Caco-2 (cell line): ENCODE data around the gene CHRNB2. TPM values are rescaled to one million over a fixed set of nuclear protein-coding genes. Genes with fewer than 3 reads are reported as not detected.

ENCODE experiments used
- BruUV-seq: library from RNA; stranded (reverse); fragments of 400-500 nt; replicated peaks from 2 replicates; lab custom pipeline; 2021; lab: Mats Ljungman, UMichigan
- CTCF ChIA-PET: fragments of 300-600 bp; sonication (Branson Sonifier 250); formaldehyde crosslinking; loops from one replicate; lab custom pipeline; 2022; ENCODE audit warnings: antibody characterized with exemption; lab: Charles Lee
- POLR2A ChIA-PET: fragments of 300-600 bp; sonication (Branson Sonifier 250); formaldehyde crosslinking; loops from one replicate; lab custom pipeline; 2022; ENCODE audit warnings: antibody characterized with exemption; lab: Charles Lee
- DNase-seq, 2 experiments: peaks; one replicate each; pipeline versions ENCODE4 v3.0.0 to v3.0.0-alpha.2; 2020 to 2022
- H3K27me3 ChIP-seq: replicated peaks from 2 replicates; pipeline ENCODE4 v1.6.0; 2011; ENCODE audit warnings: low read length; ENCODE audit not compliant: control insufficient read depth, insufficient read depth
- H3K36me3 ChIP-seq: 2 replicates; pipeline ENCODE4 v1.5.1; 2011; ENCODE audit warnings: low read length; ENCODE audit not compliant: control insufficient read depth, insufficient read depth
- H3K4me1 ChIP-seq: fragments of 250-450 bp; sonication (Bioruptor Pico); 2 replicates; pipeline ENCODE4 v1.5.1; 2020; ENCODE audit warnings: mild to moderate bottlenecking
- H3K4me3 ChIP-seq: 2 replicates; pipeline ENCODE4 v1.5.1; 2011; ENCODE audit warnings: low read depth, mild to moderate bottlenecking, control low read depth, low read length
- H3K9me3 ChIP-seq: fragments of 250-450 bp; sonication (Bioruptor Pico); 2 replicates; pipeline ENCODE4 v1.5.1; 2020; ENCODE audit warnings: mild to moderate bottlenecking, moderate library complexity
- H3K27ac Mint-ChIP-seq: one replicate; pipeline ENCODE4 v1.8.0; 2022; ENCODE audit warnings: mixed read lengths; ENCODE audit not compliant: unreplicated experiment
- H3K27me3 Mint-ChIP-seq: one replicate; pipeline ENCODE4 v1.8.0; 2022; ENCODE audit warnings: mixed read lengths; ENCODE audit not compliant: insufficient read depth, unreplicated experiment
- H3K36me3 Mint-ChIP-seq: one replicate; pipeline ENCODE4 v1.8.0; 2022; ENCODE audit warnings: mild to moderate bottlenecking, mixed read lengths; ENCODE audit not compliant: insufficient read depth, unreplicated experiment
- H3K4me1 Mint-ChIP-seq: one replicate; pipeline ENCODE4 v1.8.0; 2022; ENCODE audit warnings: low read depth, mixed read lengths; ENCODE audit not compliant: unreplicated experiment
- H3K4me3 Mint-ChIP-seq: one replicate; pipeline ENCODE4 v1.8.0; 2022; ENCODE audit warnings: mild to moderate bottlenecking, moderate library complexity, mixed read lengths; ENCODE audit not compliant: unreplicated experiment
- H3K9me3 Mint-ChIP-seq: one replicate; pipeline ENCODE4 v1.8.0; 2022; ENCODE audit warnings: mixed read lengths; ENCODE audit not compliant: unreplicated experiment
- intact Hi-C: fragments of 100-400 bp; cut with micrococcal nuclease; formaldehyde crosslinking; loops from one replicate; pipeline ENCODE4 v1.10.0; 2022; ENCODE audit not compliant: unreplicated experiment
- total RNA-seq: library from RNA; stranded (reverse); gene quantifications from 2 replicates; pipeline ENCODE4 v1.2.3, GENCODE V29; 2022
- TF ChIP-seq, protein P1 (sequence below), 2 experiments: fragments of 200-600 bp in 1 of 2; IDR thresholded peaks; 1 replicate in 1 of 2; 2 replicates in 1 of 2; pipeline versions ENCODE4 v1.5.1 to v1.8.0; 2011 to 2022; ENCODE audit warnings: antibody characterized with exemption in 1 of 2, control low read depth in 1 of 2, inconsistent platforms in 1 of 2, low read depth in 1 of 2, low read length in 1 of 2, mild to moderate bottlenecking in 1 of 2, moderate library complexity in 1 of 2; ENCODE audit not compliant: insufficient read depth in 1 of 2, severe bottlenecking in 1 of 2, unreplicated experiment in 1 of 2

The CHRNB2 gene
- total RNA-seq, 1 experiment from 2014 or later, result 0.09 TPM

DNA sequence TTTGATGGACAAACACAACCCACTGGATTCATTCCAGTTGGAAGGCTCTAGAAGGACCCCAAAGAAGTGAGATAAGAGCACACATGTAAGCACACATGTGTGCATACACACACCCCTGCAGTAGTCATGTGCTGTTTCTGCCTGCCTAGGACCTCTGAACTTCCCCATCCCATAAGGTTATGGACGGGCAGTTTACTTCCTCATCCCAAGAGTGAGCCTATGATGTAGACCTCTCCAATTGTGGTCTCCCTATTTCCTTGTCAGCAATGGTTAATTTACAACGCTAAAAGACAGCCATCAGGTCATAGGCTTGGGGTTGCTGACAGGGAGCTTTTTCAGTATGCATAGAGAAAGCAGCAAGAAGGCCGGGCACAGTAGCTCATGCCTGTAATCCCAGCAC is 55.8 kb downstream of the CHRNB2 start:
- intact Hi-C loops, result no loop called here
- TF ChIP-seq, protein P1, sequence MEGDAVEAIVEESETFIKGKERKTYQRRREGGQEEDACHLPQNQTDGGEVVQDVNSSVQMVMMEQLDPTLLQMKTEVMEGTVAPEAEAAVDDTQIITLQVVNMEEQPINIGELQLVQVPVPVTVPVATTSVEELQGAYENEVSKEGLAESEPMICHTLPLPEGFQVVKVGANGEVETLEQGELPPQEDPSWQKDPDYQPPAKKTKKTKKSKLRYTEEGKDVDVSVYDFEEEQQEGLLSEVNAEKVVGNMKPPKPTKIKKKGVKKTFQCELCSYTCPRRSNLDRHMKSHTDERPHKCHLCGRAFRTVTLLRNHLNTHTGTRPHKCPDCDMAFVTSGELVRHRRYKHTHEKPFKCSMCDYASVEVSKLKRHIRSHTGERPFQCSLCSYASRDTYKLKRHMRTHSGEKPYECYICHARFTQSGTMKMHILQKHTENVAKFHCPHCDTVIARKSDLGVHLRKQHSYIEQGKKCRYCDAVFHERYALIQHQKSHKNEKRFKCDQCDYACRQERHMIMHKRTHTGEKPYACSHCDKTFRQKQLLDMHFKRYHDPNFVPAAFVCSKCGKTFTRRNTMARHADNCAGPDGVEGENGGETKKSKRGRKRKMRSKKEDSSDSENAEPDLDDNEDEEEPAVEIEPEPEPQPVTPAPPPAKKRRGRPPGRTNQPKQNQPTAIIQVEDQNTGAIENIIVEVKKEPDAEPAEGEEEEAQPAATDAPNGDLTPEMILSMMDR (IDR thresholded peaks at IDR 0.05; ENCODE audit: insufficient read depth in 1 of 2, low read depth in 1 of 2, low read length in 1 of 2, severe bottlenecking in 1 of 2, unreplicated experiment in 1 of 2), result no peak
- ChIA-PET POLR2A (no interaction called here), CTCF (no interaction called here)
- BruUV-seq, result no TSS peak
- Histone ChIP-seq H3K4me1 (peaks cover 11% of the 10 kb centered on the region; the same call in 1 of the 2 replicates), H3K36me3 (0 out of 2 replicates have a peak, but pooled peaks cover 1% of the 10 kb centered on the region), H3K27me3 (no peaks in the 10 kb centered on the region), H3K4me3 (no peak overlapping the region), H3K9me3 (no peaks in the 10 kb centered on the region)
- Mint-ChIP-seq H3K4me3 (no peak overlapping the region), H3K27ac (no peak overlapping the region), H3K27me3 (no peaks in the 10 kb centered on the region), H3K9me3 (no peaks in the 10 kb centered on the region), H3K4me1 (peaks cover 12% of the 10 kb centered on the region), H3K36me3 (peaks cover 11% of the 10 kb centered on the region)
- no peak for DNase-seq

DNA sequence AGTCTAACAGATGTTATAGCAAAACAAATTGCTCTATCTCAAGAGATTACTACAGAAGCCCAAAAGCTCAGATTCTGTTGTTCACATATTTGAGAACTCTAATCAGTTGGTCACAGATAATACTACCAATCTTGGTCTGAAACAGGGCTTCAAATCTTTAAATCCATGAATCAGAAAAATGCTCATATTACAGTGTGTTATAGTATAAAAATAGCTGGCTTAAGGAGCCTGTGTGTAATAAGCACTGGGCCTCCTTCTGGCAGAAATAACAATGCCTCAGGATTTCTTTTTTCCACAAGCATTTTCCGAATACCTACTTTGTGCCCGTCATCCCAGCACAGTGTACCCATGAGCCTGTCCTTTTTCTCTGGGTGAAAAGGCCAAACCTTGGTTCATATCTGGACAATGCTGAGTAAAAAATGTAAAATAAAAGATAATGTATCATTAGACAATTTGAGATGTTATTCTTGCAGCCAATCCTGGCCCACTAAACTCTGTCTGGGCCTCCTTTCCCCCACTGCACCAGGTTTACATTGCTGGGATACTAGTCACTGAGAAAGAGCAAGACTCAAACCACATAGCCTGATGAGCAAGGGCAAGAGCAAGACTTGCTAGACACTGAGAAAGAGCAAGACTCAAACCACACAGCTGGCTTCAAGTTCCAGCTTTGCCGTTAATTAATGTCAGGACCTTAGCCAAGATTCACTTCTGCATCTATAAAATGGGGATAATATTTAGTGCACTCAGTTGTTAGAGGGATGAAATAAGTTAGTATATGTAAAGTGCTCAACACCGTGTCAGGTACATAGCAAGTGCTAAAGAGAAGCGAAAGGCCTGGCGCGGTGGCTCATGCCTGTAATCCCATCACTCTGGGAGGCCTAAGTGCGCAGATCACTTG is 57.4 kb downstream of the CHRNB2 start:
- ChIA-PET CTCF (no interaction called here), POLR2A (no interaction called here)
- Histone ChIP-seq H3K4me3 (no peak overlapping the region), H3K4me1 (peaks cover 12% of the 10 kb centered on the region; the same call in 1 of the 2 replicates), H3K27me3 (no peaks in the 10 kb centered on the region), H3K36me3 (0 out of 2 replicates have a peak, but pooled peaks cover 1% of the 10 kb centered on the region), H3K9me3 (no peaks in the 10 kb centered on the region)
- peaks cover 18% of the 10 kb centered on the region for H3K4me1 Mint-ChIP-seq
- TSS peak; percentile 6 for BruUV-seq
- H3K27ac Mint-ChIP-seq, result no peak overlapping the region
- peaks cover 15% of the 10 kb centered on the region for H3K9me3 Mint-ChIP-seq
- DNase-seq, result no peak
- TF ChIP-seq, protein P1 (IDR thresholded peaks at IDR 0.05; ENCODE audit: insufficient read depth in 1 of 2, low read depth in 1 of 2, low read length in 1 of 2, severe bottlenecking in 1 of 2, unreplicated experiment in 1 of 2), result no peak
- intact Hi-C loops, result no loop called here
- H3K4me3 Mint-ChIP-seq, result no peak overlapping the region
- peaks cover 16% of the 10 kb centered on the region for H3K36me3 Mint-ChIP-seq
- no peaks in the 10 kb centered on the region for H3K27me3 Mint-ChIP-seq

DNA sequence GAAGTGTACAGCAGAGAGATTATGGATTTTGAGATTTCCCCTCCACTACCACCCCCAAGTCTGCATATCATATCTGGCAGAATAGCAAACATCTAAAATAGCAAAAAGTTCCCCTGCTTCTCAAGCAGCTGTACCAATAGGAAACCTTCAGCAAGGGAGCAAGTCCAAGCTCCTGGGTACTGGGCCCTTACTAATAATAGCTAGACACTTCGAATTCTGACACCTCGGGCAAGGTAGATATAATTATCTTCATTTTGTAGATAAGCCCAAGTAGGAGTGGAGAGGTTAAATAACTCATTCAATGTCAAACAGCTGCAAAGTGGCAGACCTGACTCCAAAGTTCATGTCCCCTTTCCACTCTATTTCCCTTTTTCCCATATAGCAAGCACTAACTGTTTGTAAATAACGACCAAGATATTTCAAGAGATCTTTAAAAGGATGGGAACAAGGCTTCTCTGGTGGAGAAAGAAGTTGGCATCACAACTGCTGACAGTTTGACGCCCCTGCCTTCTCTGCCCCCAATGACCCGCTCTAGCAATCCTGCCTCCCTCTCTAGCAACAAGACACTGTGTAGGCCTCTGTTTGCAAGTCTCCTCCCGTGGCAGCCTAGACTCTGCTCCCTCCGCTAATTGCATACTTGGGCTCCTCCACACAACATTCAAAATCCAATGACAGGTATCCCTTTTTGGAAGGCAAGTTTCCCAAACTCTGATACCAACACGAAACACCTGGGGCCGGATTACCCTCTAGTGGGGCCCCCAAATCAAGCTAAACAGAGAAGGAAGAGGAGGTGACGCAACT is 59.1 kb downstream of the CHRNB2 start:
- CTCF ChIA-PET, result interaction anchor here (0.5 to 1.7 kb wide), 3 partner anchors 18 to 67 kb away, joined by 3 to 6 read pairs (median 5); no protein-coding TSS in a partner anchor

More for the DNA sequence above, 59.1 kb downstream of the CHRNB2 start:
- BruUV-seq, result TSS peak; percentile 48
- Mint-ChIP-seq H3K27ac (peak overlapping the region; percentile 84), H3K36me3 (peaks cover 16% of the 10 kb centered on the region), H3K27me3 (no peaks in the 10 kb centered on the region), H3K4me1 (peaks cover 18% of the 10 kb centered on the region), H3K9me3 (peaks cover 20% of the 10 kb centered on the region), H3K4me3 (peak overlapping the region; percentile 85)
- POLR2A ChIA-PET, result interaction anchor here (1.0 kb wide), 1 partner anchor 18 kb away, joined by 5 read pairs; the partner anchor contains the start of gene ADAR
- Histone ChIP-seq H3K36me3 (0 out of 2 replicates have a peak, but pooled peaks cover 1% of the 10 kb centered on the region), H3K9me3 (no peaks in the 10 kb centered on the region), H3K27me3 (no peaks in the 10 kb centered on the region), H3K4me1 (peaks cover 12% of the 10 kb centered on the region; the same call in 1 of the 2 replicates), H3K4me3 (peak overlapping the region; percentile 99)
- TF ChIP-seq, protein P1 (IDR thresholded peaks at IDR 0.05; ENCODE audit: insufficient read depth in 1 of 2, low read depth in 1 of 2, low read length in 1 of 2, severe bottlenecking in 1 of 2, unreplicated experiment in 1 of 2), result no peak
- intact Hi-C loops, result no loop called here
- no peak for DNase-seq
